HepG2 (cell line): ENCODE measurements around the gene DBN1. TPM values are rescaled to one million over a fixed set of nuclear protein-coding genes. Genes with fewer than 3 reads are reported as not detected.
A peak's percentile ranks its signal among the peaks of the same experiment; 100 is the strongest.

Experiments
- ATAC-seq: fragments of 200-7000 bp; cut with Tn5 transposase; 3 replicates; pipeline ENCODE4 v1.9.1; 2020; ENCODE audit warnings: mild to moderate bottlenecking, moderate library complexity
- BruUV-seq: library from RNA; stranded (reverse); fragments of 400-500 nt; replicated peaks from 2 replicates; lab custom pipeline; 2021; lab: Mats Ljungman, UMichigan
- CTCF ChIA-PET: fragments of 300-600 bp; formaldehyde crosslinking; extraction: SDS; loops from one replicate; lab custom pipeline; 2021; ENCODE audit warnings: low total read pairs, inconsistent platforms, low intra/inter-chr PET ratio; lab: Yijun Ruan, JAX
- POLR2A ChIA-PET: fragments of 350-600 bp; sonication (Branson Sonifier 250); formaldehyde crosslinking; loops from one replicate; lab custom pipeline; 2020; ENCODE audit warnings: antibody characterized with exemption, inconsistent platforms; lab: Yijun Ruan, JAX
- DNase-seq: peaks from one replicate; pipeline ENCODE4 v3.0.0-alpha.2; 2015; ENCODE audit warnings: low spot score
- FAIRE-seq: peaks from 3 replicates; lab custom pipeline; 2011; peaks lifted over from hg19 to GRCh38; lab: Jason Lieb, UNC
- H2AFZ ChIP-seq: one replicate; pipeline ENCODE4 v1.6.1; 2011; ENCODE audit warnings: low read length, inconsistent platforms
- H3K27ac ChIP-seq: fragments of 300-600 bp; 3 replicates; pipeline ENCODE4 v1.8.0; 2011; ENCODE audit warnings: mixed run types, mild to moderate bottlenecking, mixed read lengths, low read length, inconsistent platforms; ENCODE audit not compliant: insufficient read depth; ENCODE audit errors: extremely low read length
- H3K27me3 ChIP-seq, 2 experiments: fragments of 200-600 bp in 1 of 2; 2 replicates in 1 of 2; 3 replicates in 1 of 2; pipeline versions ENCODE4 v1.6.0 to v1.8.0; 2011; ENCODE audit warnings: low read length in 2 of 2, mild to moderate bottlenecking in 2 of 2, moderate library complexity in 2 of 2, inconsistent platforms in 1 of 2; ENCODE audit not compliant: insufficient read depth in 2 of 2, control insufficient read depth in 1 of 2
- H3K36me3 ChIP-seq, 2 experiments: fragments of 200-600 bp in 1 of 2; replicated peaks in 1 of 2; 2 replicates in 1 of 2; 3 replicates in 1 of 2; pipeline versions ENCODE4 v1.5.1 to v1.8.0; 2011; ENCODE audit warnings: low read length in 2 of 2, inconsistent platforms in 1 of 2; ENCODE audit not compliant: insufficient read depth in 2 of 2, control insufficient read depth in 1 of 2
- H3K4me1 ChIP-seq: 2 replicates; pipeline ENCODE4 v1.5.1; 2012; ENCODE audit warnings: low read length, inconsistent platforms; ENCODE audit not compliant: insufficient read depth
- H3K4me2 ChIP-seq: 2 replicates; pipeline ENCODE4 v1.6.0; 2011; ENCODE audit warnings: low read depth, low read length, inconsistent platforms
- H3K4me3 ChIP-seq, 3 experiments: fragments of 200-600 bp in 1 of 3; sonication (generic), shearing (Covaris generic) in 1 of 3; replicated peaks in 1 of 3; 2 replicates each; pipeline ENCODE4 v1.5.1; 2011 to 2016; ENCODE audit warnings: low read length in 3 of 3, inconsistent platforms in 2 of 3, low read depth in 2 of 3, mild to moderate bottlenecking in 2 of 3, control low read depth in 1 of 3, mixed read lengths in 1 of 3; ENCODE audit not compliant: insufficient read depth in 1 of 3
- H3K79me2 ChIP-seq: one replicate; pipeline ENCODE4 v1.6.1; 2011; ENCODE audit warnings: low read length, inconsistent platforms; ENCODE audit not compliant: insufficient read depth
- H3K9ac ChIP-seq: 2 replicates; pipeline ENCODE4 v1.6.0; 2011; ENCODE audit warnings: mild to moderate bottlenecking, low read depth, low read length, inconsistent platforms; ENCODE audit not compliant: insufficient read depth
- H3K9me3 ChIP-seq: 2 replicates; pipeline ENCODE4 v1.5.1; 2012; ENCODE audit warnings: mild to moderate bottlenecking, low read length
- H4K20me1 ChIP-seq: 2 replicates; pipeline ENCODE4 v1.6.0; 2011; ENCODE audit warnings: inconsistent platforms, mild to moderate bottlenecking, low read length, moderate library complexity; ENCODE audit not compliant: insufficient read depth
- AGO1 ChIP-seq: fragments of 200-400 bp; formaldehyde crosslinking; IDR thresholded peaks from 2 replicates; pipeline ENCODE4 v1.6.1; 2017; ENCODE audit warnings: mild to moderate bottlenecking, low read depth, low read length, moderate library complexity; ENCODE audit not compliant: poor library complexity, severe bottlenecking
- AGO2 ChIP-seq: fragments of 200-400 bp; formaldehyde crosslinking; optimal IDR thresholded peaks from 2 replicates; pipeline ENCODE3; 2017; ENCODE audit warnings: mild to moderate bottlenecking, low read depth, low read length, moderate library complexity
- POLR2G ChIP-seq: fragments of 200-400 bp; formaldehyde crosslinking; IDR thresholded peaks from 2 replicates; pipeline ENCODE4 v1.6.1; 2018; ENCODE audit warnings: mild to moderate bottlenecking, low read depth, low read length, moderate library complexity
- RBFOX2 ChIP-seq: fragments of 200-400 bp; formaldehyde crosslinking; IDR thresholded peaks from 2 replicates; pipeline ENCODE4 v1.6.1; 2017; ENCODE audit warnings: low read depth, mild to moderate bottlenecking, low read length
- TBL1XR1 ChIP-seq: fragments of 150-350 bp; IDR thresholded peaks from 2 replicates; pipeline ENCODE4 v1.6.1; 2014; ENCODE audit warnings: borderline replicate concordance, low read length; ENCODE audit not compliant: partially characterized antibody
- ZNF768 ChIP-seq: sonication (generic); formaldehyde crosslinking; IDR thresholded peaks from 2 replicates; pipeline ENCODE4 v1.4.0; 2020; ENCODE audit warnings: missing genetic modification reagents
- WGBS: methylation state at CpG from one replicate; pipeline ENCODE4 v1.1.6; 2017; ENCODE audit warnings: low lambda C conversion rate; 5-methylcytosine and 5-hydroxymethylcytosine counted together
- in situ Hi-C: cut with HindIII; loops from 2 replicates; pipeline ENCODE4 v1.10.0; 2017; ENCODE audit warnings: low pct_unique_long_range_greater_than_20kb; ENCODE audit not compliant: extremely low pct_ligation_motif_present
- intact Hi-C: fragments of 100-400 bp; cut with micrococcal nuclease; formaldehyde crosslinking; loops from one replicate; pipeline ENCODE4 v1.10.0; 2022; ENCODE audit not compliant: unreplicated experiment
- polyA plus RNA-seq, 8 experiments: library from polyadenylated mRNA; depleted of rRNA in 3 of 8; stranded (reverse) in 7 of 8; unstranded in 1 of 8; fragments of >200 nt; fragmentation: Illumina TruSeq in 4 of 8; extraction: Trizol in 4 of 8; gene quantifications; 2 replicates each; pipeline versions ENCODE4 v1.2.1 to v1.2.3, GENCODE V29; 2011 to 2016; ENCODE audit warnings: low read depth in 4 of 8, missing spikeins in 1 of 8, mixed read lengths in 1 of 8; ENCODE audit not compliant: insufficient read depth in 1 of 8
- total RNA-seq, 5 experiments: library from RNA; depleted of rRNA; stranded (reverse); fragments of >200 nt; fragmentation: Illumina TruSeq; extraction: Trizol; gene quantifications; 2 replicates each; pipeline ENCODE4 v1.2.3, GENCODE V29; 2016; ENCODE audit warnings: low read depth in 1 of 5
- TF ChIP-seq, protein P1 (sequence below): sonication (generic); formaldehyde crosslinking; IDR thresholded peaks from 2 replicates; pipeline ENCODE4 v1.8.1; 2023; ENCODE audit warnings: mild to moderate bottlenecking, missing genetic modification reagents, borderline replicate concordance

Gene DBN1
- total and polyA plus RNA-seq, 2 of the 13 experiments (the other 11 are each of a cell fraction or from before 2014, with no cell fraction given): 27.0 to 37.3 TPM

DNA sequence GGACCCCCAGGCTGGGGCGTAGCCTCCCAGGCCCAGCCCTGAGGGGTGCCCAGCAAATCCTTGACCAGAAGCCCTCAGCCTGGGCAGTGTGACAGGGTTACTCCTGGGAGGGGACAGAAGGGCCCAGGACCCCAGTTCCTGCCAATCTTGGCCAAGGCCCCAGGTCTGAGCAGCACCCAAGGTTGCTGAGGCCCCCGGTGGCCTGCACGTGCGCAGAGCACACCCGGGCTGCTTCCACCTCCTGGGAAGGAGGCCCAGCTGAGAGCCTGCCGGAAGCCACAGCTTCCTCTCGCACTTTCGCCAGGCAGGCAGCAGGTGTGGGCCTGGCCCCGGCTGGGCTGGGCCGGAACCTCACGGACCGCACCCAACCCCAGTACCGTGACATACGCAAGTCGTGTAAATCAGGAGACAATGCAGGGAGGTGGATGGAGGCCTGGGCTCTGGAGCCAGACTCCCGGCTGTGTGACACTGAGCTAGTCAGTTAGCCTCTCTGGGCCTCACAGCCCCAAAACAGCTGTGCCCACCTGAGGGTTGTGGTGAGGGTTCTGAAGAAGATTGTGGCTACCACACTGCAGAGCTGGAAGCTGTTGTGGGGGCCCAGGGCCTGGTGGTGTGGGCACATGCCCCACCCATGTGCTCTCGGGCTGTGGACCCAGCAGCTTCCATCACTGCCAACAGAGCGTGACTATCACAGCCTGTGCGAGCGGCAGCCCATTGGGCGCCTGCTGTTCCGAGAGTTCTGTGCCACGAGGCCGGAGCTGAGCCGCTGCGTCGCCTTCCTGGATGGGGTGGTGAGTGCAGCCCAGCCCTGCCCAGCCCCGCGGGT, 41.9 kb downstream of the DBN1 start:
- Histone ChIP-seq H3K79me2 (peaks cover 14% of the 10 kb centered on the region), H3K4me2 (no peak overlapping the region), H3K36me3 (peaks cover 16 to 24% of the 10 kb centered on the region in 2 experiments; a peak in 4 of 5 replicates), H4K20me1 (no peaks in the 10 kb centered on the region), H3K27ac (no peak overlapping the region), H3K27me3 (no peaks in the 10 kb centered on the region; a peak in 1 of 5 replicates), H3K4me1 (peaks cover 44% of the 10 kb centered on the region), H3K9ac (no peak overlapping the region), H3K9me3 (no peaks in the 10 kb centered on the region), H3K4me3 (no peak overlapping the region), H2AFZ (no peak overlapping the region)
- TF ChIP-seq POLR2G (peak; percentile 48; the same call in 1 of the 2 replicates), TBL1XR1 (no peak), AGO2 (peak; percentile 83), AGO1 (peak; percentile 93), ZNF768 (CRISPR knock-in tag) (peak; percentile 94), RBFOX2 (peak; percentile 66)
- TF ChIP-seq, protein P1, sequence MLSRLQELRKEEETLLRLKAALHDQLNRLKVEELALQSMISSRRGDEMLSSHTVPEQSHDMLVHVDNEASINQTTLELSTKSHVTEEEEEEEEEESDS (CRISPR knock-in tag): no peak
- FAIRE-seq: no peak
- in situ Hi-C loops (no loop called here), intact Hi-C loops (no loop called here)
- no peak for DNase-seq
- WGBS: 100% methylated on average over 1 of the region's 29 CpGs
- ChIA-PET POLR2A (interaction anchor here (1.4 to 1.5 kb wide), 2 partner anchors 17 to 53 kb away, joined by 3 read pairs; no protein-coding TSS in a partner anchor), CTCF (no interaction called here)
- no peak for ATAC-seq
- no TSS peak for BruUV-seq
